ENCODE data around the gene FUNDC2.

GRCh38 chrX:155026727-155027508 is at the start of gene FUNDC2:
- TF ChIP-seq, protein P1, sequence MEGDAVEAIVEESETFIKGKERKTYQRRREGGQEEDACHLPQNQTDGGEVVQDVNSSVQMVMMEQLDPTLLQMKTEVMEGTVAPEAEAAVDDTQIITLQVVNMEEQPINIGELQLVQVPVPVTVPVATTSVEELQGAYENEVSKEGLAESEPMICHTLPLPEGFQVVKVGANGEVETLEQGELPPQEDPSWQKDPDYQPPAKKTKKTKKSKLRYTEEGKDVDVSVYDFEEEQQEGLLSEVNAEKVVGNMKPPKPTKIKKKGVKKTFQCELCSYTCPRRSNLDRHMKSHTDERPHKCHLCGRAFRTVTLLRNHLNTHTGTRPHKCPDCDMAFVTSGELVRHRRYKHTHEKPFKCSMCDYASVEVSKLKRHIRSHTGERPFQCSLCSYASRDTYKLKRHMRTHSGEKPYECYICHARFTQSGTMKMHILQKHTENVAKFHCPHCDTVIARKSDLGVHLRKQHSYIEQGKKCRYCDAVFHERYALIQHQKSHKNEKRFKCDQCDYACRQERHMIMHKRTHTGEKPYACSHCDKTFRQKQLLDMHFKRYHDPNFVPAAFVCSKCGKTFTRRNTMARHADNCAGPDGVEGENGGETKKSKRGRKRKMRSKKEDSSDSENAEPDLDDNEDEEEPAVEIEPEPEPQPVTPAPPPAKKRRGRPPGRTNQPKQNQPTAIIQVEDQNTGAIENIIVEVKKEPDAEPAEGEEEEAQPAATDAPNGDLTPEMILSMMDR (conservative IDR thresholded peaks at IDR 0.05; ENCODE audit: low read depth, low read length), result no peak
- TF ChIP-seq MAZ (IDR thresholded peaks at IDR 0.05; ENCODE audit: borderline replicate concordance, low read depth, low read length), result peak; percentile 64; the same call in 1 of the 2 replicates
- TF ChIP-seq, protein P2, sequence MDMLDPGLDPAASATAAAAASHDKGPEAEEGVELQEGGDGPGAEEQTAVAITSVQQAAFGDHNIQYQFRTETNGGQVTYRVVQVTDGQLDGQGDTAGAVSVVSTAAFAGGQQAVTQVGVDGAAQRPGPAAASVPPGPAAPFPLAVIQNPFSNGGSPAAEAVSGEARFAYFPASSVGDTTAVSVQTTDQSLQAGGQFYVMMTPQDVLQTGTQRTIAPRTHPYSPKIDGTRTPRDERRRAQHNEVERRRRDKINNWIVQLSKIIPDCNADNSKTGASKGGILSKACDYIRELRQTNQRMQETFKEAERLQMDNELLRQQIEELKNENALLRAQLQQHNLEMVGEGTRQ (IDR thresholded peaks at IDR 0.05; ENCODE audit: low read depth, low read length), result peak; percentile 84
- no peak for TF ChIP-seq MAFK (IDR thresholded peaks at IDR 0.05; ENCODE audit: low read depth, low read length)
- TF ChIP-seq SMC3 (IDR thresholded peaks at IDR 0.05; ENCODE audit: low read depth, low read length), result no peak
- TF ChIP-seq RFX5 (IDR thresholded peaks at IDR 0.05; ENCODE audit: low read depth, low read length), result no peak
- no peak for TF ChIP-seq RAD21 (IDR thresholded peaks at IDR 0.05; ENCODE audit: low read length)
- TF ChIP-seq BHLHE40 (IDR thresholded peaks at IDR 0.05; ENCODE audit: low read depth, low read length), result peak; percentile 59; the same call in 1 of the 2 replicates
- peak; percentile 76; the same call in 1 of the 2 replicates for TF ChIP-seq POLR2A (IDR thresholded peaks at IDR 0.05; ENCODE audit: low read depth, low read length)
- no peak for TF ChIP-seq CEBPB (IDR thresholded peaks at IDR 0.05; ENCODE audit: low read depth, low read length)

All from IMR-90 (cell line).